Measurements from ENCODE around the gene CCDC157.

- TF ChIP-seq POLR2A (IDR thresholded peaks at IDR 0.05) (no peak), POLR2AphosphoS5 (IDR thresholded peaks at IDR 0.05) (no peak), CTCF (IDR thresholded peaks at IDR 0.05) (no peak), EP300 (IDR thresholded peaks at IDR 0.05) (no peak)
Observed at GRCh38 chr22:30327864-30328345, 28.9 kb upstream of the CCDC157 start.

All from upper lobe of left lung (tissue), 4 donors.